ENCODE data around the gene KIF21A.

Gene KIF21A

GRCh38 chr12:39426636-39427240 lies 16.2 kb downstream of the KIF21A start:
- no peaks in the 10 kb centered on the region for H3K9me3 ChIP-seq (ENCODE audit: insufficient read depth, low read length)
- H3K36me3 ChIP-seq (replicated peaks; ENCODE audit: low read depth, low read length) = no peaks in the 10 kb centered on the region
- no peaks in the 10 kb centered on the region; the same call in 1 of the 2 replicates for H4K20me1 ChIP-seq (ENCODE audit: insufficient read depth, low read length)
- TF ChIP-seq CTCF (IDR thresholded peaks at IDR 0.05; ENCODE audit: low read depth, low read length) = no peak
- no peak for TF ChIP-seq EZH2phosphoT487 (IDR thresholded peaks at IDR 0.05; ENCODE audit: low read depth)
- no peak overlapping the region for H3K4me3 ChIP-seq (ENCODE audit: low read length)
- no peaks in the 10 kb centered on the region for H3K4me1 ChIP-seq (ENCODE audit: low read length)
- no peak overlapping the region for H2AFZ ChIP-seq (ENCODE audit: low read depth, low read length)
- H3K27ac ChIP-seq (ENCODE audit: low read length) = no peak overlapping the region
- H3K27me3 ChIP-seq (ENCODE audit: low read depth, low read length) = no peaks in the 10 kb centered on the region
- no peak overlapping the region for H3K9ac ChIP-seq (ENCODE audit: low read length)
- no peak overlapping the region for H3K4me2 ChIP-seq (ENCODE audit: low read length)
- peaks cover 28% of the 10 kb centered on the region for H3K79me2 ChIP-seq (ENCODE audit: low read length)

DNA sequence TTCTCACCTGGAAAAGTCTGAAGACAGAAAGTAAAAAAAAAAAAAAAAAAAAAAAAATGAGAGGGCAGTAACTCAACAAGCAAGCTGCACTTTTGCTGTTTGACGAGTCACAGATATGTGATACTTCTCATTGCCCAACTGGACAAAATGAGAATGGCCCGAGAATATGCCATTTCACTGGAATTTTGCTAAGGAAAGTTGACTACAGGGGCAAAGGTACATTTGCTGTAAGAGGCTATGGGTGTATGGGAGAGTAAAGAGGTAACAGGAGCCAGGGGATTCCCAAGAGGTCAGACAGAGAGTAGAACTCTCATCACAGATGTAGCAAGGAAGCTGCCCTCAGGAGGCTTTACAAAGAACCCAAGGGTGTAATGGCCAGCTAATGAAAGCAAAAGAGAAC lies 22.9 kb downstream of the KIF21A start:
- no peak overlapping the region for H3K4me2 ChIP-seq (ENCODE audit: low read length)
- peaks cover 2% of the 10 kb centered on the region; the same call in 1 of the 2 replicates for H4K20me1 ChIP-seq (ENCODE audit: insufficient read depth, low read length)
- H3K27me3 ChIP-seq (ENCODE audit: low read depth, low read length) = no peaks in the 10 kb centered on the region
- H3K9ac ChIP-seq (ENCODE audit: low read length) = no peak overlapping the region
- no peaks in the 10 kb centered on the region for H3K9me3 ChIP-seq (ENCODE audit: insufficient read depth, low read length)
- H3K36me3 ChIP-seq (replicated peaks; ENCODE audit: low read depth, low read length) = peaks cover 9% of the 10 kb centered on the region
- H2AFZ ChIP-seq (ENCODE audit: low read depth, low read length) = no peak overlapping the region
- H3K4me1 ChIP-seq (ENCODE audit: low read length) = no peaks in the 10 kb centered on the region
- no peak overlapping the region for H3K27ac ChIP-seq (ENCODE audit: low read length)
- no peak overlapping the region for H3K4me3 ChIP-seq (ENCODE audit: low read length)
- TF ChIP-seq EZH2phosphoT487 (IDR thresholded peaks at IDR 0.05; ENCODE audit: low read depth) (no peak), CTCF (IDR thresholded peaks at IDR 0.05; ENCODE audit: low read depth, low read length) (no peak)
- H3K79me2 ChIP-seq (ENCODE audit: low read length) = peaks cover 16% of the 10 kb centered on the region

GRCh38 chr12:39419471-39419870 lies 23.4 kb downstream of the KIF21A start:
- no peak overlapping the region for H3K27ac ChIP-seq (ENCODE audit: low read length)
- H3K4me3 ChIP-seq (ENCODE audit: low read length) = no peak overlapping the region
- no peaks in the 10 kb centered on the region for H3K4me1 ChIP-seq (ENCODE audit: low read length)
- H2AFZ ChIP-seq (ENCODE audit: low read depth, low read length) = no peak overlapping the region
- peaks cover 9% of the 10 kb centered on the region for H3K36me3 ChIP-seq (replicated peaks; ENCODE audit: low read depth, low read length)
- H3K9ac ChIP-seq (ENCODE audit: low read length) = no peak overlapping the region
- H4K20me1 ChIP-seq (ENCODE audit: insufficient read depth, low read length) = peaks cover 2% of the 10 kb centered on the region; the same call in 1 of the 2 replicates
- TF ChIP-seq CTCF (IDR thresholded peaks at IDR 0.05; ENCODE audit: low read depth, low read length) (no peak), EZH2phosphoT487 (IDR thresholded peaks at IDR 0.05; ENCODE audit: low read depth) (no peak)
- no peak overlapping the region for H3K4me2 ChIP-seq (ENCODE audit: low read length)
- H3K79me2 ChIP-seq (ENCODE audit: low read length) = peaks cover 11% of the 10 kb centered on the region
- no peaks in the 10 kb centered on the region for H3K9me3 ChIP-seq (ENCODE audit: insufficient read depth, low read length)
- no peaks in the 10 kb centered on the region for H3K27me3 ChIP-seq (ENCODE audit: low read depth, low read length)

DNA sequence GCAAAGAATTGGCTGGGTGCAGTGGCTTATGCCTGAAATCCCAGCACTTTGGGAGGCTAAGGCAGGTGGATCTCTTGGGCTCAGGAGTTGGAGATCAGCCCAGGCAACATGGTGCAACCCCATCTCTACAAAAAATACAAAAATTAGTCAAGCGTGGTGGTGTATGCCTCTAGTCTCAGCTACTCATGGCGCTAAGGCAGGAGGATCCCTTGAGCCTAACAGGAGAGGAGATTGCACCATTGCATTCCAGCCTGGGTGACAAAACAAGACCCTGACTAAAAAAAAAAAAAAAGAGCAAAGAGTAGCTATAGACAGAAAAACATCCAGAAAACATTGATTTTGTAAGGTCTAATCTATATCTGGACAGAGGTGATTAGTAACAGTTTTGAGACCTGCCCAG lies 25.0 kb downstream of the KIF21A start:
- Histone ChIP-seq H4K20me1 (ENCODE audit: insufficient read depth, low read length) (peaks cover 2% of the 10 kb centered on the region; the same call in 1 of the 2 replicates), H3K79me2 (ENCODE audit: low read length) (peaks cover 6% of the 10 kb centered on the region), H2AFZ (ENCODE audit: low read depth, low read length) (no peak overlapping the region), H3K9ac (ENCODE audit: low read length) (no peak overlapping the region), H3K27ac (ENCODE audit: low read length) (no peak overlapping the region), H3K9me3 (ENCODE audit: insufficient read depth, low read length) (no peaks in the 10 kb centered on the region), H3K27me3 (ENCODE audit: low read depth, low read length) (no peaks in the 10 kb centered on the region), H3K4me3 (ENCODE audit: low read length) (no peak overlapping the region), H3K36me3 (replicated peaks; ENCODE audit: low read depth, low read length) (peaks cover 9% of the 10 kb centered on the region), H3K4me2 (ENCODE audit: low read length) (no peak overlapping the region), H3K4me1 (ENCODE audit: low read length) (no peaks in the 10 kb centered on the region)
- TF ChIP-seq EZH2phosphoT487 (IDR thresholded peaks at IDR 0.05; ENCODE audit: low read depth) (no peak), CTCF (IDR thresholded peaks at IDR 0.05; ENCODE audit: low read depth, low read length) (no peak)
